GM21717 (cell line): ENCODE measurements around the gene SIPA1L3.

Experiments
- ATAC-seq: cut with Tn5 transposase; IDR thresholded peaks from one replicate; pipeline ENCODE4 v1.9.1; 2021; ENCODE audit warnings: mild to moderate bottlenecking, moderate library complexity; ENCODE audit not compliant: unreplicated experiment

SIPA1L3 gene

GRCh38 chr19:38135150-38135998 is 228.4 kb downstream of the SIPA1L3 start:
- ATAC-seq: no peak

- ATAC-seq: no peak
Observed at GRCh38 chr19:38139122-38139521, 232.1 kb downstream of the SIPA1L3 start.

GRCh38 chr19:38141108-38141507 is 234.1 kb downstream of the SIPA1L3 start:
- ATAC-seq: no peak

- ATAC-seq: no peak
Observed at GRCh38 chr19:38142176-38143035, 235.4 kb downstream of the SIPA1L3 start.

GRCh38 chr19:38143847-38144246 is 236.8 kb downstream of the SIPA1L3 start:
- ATAC-seq: no peak

GRCh38 chr19:38144667-38145066 is 237.7 kb downstream of the SIPA1L3 start:
- ATAC-seq: no peak

GRCh38 chr19:38145623-38146022 is 238.6 kb downstream of the SIPA1L3 start:
- no peak for ATAC-seq

GRCh38 chr19:38148337-38148736 is 241.3 kb downstream of the SIPA1L3 start:
- no peak for ATAC-seq

- no peak for ATAC-seq
Observed at GRCh38 chr19:38149661-38150061, 242.7 kb downstream of the SIPA1L3 start.

GRCh38 chr19:38151242-38151641 is 244.2 kb downstream of the SIPA1L3 start:
- no peak for ATAC-seq

GRCh38 chr19:38152461-38153379 is 245.7 kb downstream of the SIPA1L3 start:
- no peak for ATAC-seq

- no peak for ATAC-seq
Observed at GRCh38 chr19:38155453-38155852, 248.4 kb downstream of the SIPA1L3 start.

GRCh38 chr19:38158730-38159129 is 251.7 kb downstream of the SIPA1L3 start:
- no peak for ATAC-seq

GRCh38 chr19:38162094-38162493 is 255.1 kb downstream of the SIPA1L3 start:
- ATAC-seq: no peak

- ATAC-seq: no peak
Observed at GRCh38 chr19:38162632-38163031, 255.6 kb downstream of the SIPA1L3 start.

- ATAC-seq: no peak
Observed at GRCh38 chr19:38163419-38164290, 256.6 kb downstream of the SIPA1L3 start.

GRCh38 chr19:38164526-38164925 is 257.5 kb downstream of the SIPA1L3 start:
- no peak for ATAC-seq

- no peak for ATAC-seq
Observed at GRCh38 chr19:38165335-38165734, 258.3 kb downstream of the SIPA1L3 start.

- ATAC-seq: no peak
Observed at GRCh38 chr19:38168637-38169036, 261.6 kb downstream of the SIPA1L3 start.

- ATAC-seq: no peak
Observed at GRCh38 chr19:38170334-38170733, 263.3 kb downstream of the SIPA1L3 start.
